Vagina (tissue), 2 donors: Measurements from ENCODE around the gene DPP3.

Experiments
- POLR2A ChIP-seq, 2 donors: fragments of 450-650 bp; IDR thresholded peaks; one replicate each; pipeline ENCODE4 v1.6.1; 2017; ENCODE audit warnings: antibody characterized with exemption in 2 of 2, mild to moderate bottlenecking in 2 of 2, moderate library complexity in 2 of 2
- POLR2AphosphoS5 ChIP-seq, 2 donors: sonication (generic); formaldehyde crosslinking; IDR thresholded peaks; one replicate each; pipeline ENCODE4 v1.9.0; 2017; ENCODE audit warnings: antibody characterized with exemption in 2 of 2, mild to moderate bottlenecking in 2 of 2, low read depth in 1 of 2; ENCODE audit not compliant: insufficient read depth in 1 of 2
- TF ChIP-seq, protein P1 (sequence below), 3 experiments: fragments of 450-650 bp in 2 of 3; fragments of 200-600 bp in 1 of 3; sonication (generic) in 1 of 3; IDR thresholded peaks; one replicate each; pipeline ENCODE4 v1.5.1; 2017 to 2019; ENCODE audit warnings: antibody characterized with exemption in 3 of 3, mild to moderate bottlenecking in 2 of 3, moderate library complexity in 2 of 3

DNA sequence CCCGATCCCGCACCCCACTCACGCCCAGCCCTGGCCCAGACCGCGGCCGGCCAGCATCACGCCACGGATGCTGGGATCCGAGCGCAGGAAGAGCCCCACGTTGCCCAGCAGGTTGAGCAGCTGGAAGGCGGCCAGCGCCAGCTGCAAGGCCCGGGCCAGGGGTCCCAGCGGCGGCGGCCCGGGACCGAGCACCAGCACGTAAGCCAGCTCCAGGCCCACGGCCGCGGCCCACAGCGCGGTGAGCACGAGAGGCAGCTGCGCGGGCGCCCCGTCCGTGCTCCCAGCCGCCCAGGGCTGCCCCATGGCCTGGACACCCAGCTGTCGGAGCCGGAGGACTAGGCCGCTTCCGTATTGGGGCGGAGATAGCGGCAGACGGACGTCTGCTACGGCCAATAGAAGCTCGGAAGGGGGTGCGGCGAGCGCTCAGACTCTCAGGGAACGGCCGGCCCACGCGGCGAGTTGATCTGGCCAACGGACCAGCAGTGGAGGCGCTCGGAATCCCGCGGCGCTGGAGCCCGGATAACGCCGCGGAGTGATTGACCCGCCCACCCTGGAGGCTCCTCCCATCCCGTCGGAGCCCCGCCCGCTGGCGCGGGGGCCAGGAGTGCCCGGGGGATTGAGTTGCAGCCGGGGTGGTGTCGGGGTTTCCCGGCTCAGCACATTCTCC, 65.6 kb downstream of the DPP3 start, which contains the start of gene ZDHHC24:
- TF ChIP-seq, protein P1, sequence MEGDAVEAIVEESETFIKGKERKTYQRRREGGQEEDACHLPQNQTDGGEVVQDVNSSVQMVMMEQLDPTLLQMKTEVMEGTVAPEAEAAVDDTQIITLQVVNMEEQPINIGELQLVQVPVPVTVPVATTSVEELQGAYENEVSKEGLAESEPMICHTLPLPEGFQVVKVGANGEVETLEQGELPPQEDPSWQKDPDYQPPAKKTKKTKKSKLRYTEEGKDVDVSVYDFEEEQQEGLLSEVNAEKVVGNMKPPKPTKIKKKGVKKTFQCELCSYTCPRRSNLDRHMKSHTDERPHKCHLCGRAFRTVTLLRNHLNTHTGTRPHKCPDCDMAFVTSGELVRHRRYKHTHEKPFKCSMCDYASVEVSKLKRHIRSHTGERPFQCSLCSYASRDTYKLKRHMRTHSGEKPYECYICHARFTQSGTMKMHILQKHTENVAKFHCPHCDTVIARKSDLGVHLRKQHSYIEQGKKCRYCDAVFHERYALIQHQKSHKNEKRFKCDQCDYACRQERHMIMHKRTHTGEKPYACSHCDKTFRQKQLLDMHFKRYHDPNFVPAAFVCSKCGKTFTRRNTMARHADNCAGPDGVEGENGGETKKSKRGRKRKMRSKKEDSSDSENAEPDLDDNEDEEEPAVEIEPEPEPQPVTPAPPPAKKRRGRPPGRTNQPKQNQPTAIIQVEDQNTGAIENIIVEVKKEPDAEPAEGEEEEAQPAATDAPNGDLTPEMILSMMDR (IDR thresholded peaks at IDR 0.05) = peak in 1 of 3 experiments; percentile 4
- TF ChIP-seq POLR2AphosphoS5 (IDR thresholded peaks at IDR 0.05; ENCODE audit: insufficient read depth in 1 of 2, low read depth in 1 of 2) (peak; percentile 77 to 80), POLR2A (IDR thresholded peaks at IDR 0.05) (no peak)
